ENCODE results near the gene KIAA1671.

Gene KIAA1671

GRCh38 chr22:24982301-24983056 lies 30.0 kb downstream of the KIAA1671 start:
- no peak for DNase-seq

DNA sequence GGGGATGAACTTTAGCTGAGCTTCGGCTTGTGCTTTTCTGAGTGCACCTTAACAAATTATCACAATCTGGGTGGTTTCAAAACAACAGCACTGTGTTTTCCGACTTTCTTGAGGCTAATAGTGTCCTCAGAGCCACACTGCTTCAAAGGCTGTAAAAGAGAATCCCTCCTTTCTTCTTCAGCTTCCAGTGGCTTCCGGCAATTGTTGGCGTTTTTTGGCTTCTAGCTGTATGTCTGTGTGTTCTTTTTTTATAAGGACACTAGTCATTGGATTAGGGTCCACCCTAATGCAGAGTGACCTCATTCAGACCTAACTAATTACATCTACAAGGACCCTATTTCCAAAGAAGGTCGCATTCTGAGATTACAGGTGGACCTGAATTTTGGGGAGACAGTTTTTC lies 30.6 kb downstream of the KIAA1671 start:
- DNase-seq: no peak

DNA sequence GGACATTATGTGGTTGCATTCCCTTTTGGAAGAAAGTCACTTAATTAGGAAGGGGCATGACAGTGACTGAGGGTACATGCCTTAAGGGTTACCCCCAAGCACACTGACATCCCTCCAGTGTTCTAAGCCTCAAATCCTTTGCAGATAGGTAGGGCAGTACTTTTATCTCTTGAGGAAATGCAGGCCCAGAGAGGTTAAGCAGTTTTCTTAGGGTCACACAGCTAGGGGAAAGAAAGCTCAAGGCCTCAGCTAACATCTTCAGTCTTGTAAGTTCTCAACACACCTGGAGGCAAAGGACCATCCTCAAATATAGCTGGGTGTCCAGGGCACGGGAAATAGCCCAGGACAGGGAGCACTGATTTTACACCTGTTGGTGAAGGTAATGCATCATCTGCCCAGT lies 31.6 kb downstream of the KIAA1671 start:
- no peak for DNase-seq

GRCh38 chr22:24985826-24986214 lies 33.3 kb downstream of the KIAA1671 start:
- DNase-seq: peak; percentile 79

- peak; percentile 50 for DNase-seq
Measured at GRCh38 chr22:24986816-24987215, 34.3 kb downstream of the KIAA1671 start.

- no peak for DNase-seq
Measured at GRCh38 chr22:24989135-24989534, 36.6 kb downstream of the KIAA1671 start.

GRCh38 chr22:24989541-24989951 lies 37.0 kb downstream of the KIAA1671 start:
- DNase-seq: no peak

DNA sequence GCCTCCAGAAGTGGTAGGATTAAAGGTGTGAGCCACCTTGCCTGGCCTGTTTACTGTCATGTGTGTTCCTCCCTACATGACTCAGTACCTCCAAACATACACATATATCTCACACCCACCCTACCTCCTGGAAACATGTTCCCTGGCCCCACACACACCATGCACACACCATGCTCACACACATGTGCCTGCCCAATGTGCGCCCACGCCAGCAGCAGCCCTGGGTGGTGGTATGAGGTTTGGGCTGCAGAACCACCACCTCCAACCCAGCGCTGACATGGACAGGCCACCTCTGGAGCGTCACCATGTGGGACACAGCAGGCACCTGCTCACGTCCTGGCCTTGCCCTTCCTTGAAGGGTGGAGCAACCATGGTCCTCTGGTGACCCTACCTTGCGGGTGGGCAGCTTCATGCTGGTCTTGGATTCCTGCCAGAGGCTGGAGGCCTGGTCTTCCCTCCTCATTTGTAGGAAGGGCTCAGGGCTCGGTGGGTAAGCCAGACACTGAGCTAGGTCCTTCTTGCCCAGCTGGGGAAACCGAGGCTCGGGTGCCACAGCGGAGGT lies 37.9 kb downstream of the KIAA1671 start:
- peak; percentile 35 for DNase-seq

DNA sequence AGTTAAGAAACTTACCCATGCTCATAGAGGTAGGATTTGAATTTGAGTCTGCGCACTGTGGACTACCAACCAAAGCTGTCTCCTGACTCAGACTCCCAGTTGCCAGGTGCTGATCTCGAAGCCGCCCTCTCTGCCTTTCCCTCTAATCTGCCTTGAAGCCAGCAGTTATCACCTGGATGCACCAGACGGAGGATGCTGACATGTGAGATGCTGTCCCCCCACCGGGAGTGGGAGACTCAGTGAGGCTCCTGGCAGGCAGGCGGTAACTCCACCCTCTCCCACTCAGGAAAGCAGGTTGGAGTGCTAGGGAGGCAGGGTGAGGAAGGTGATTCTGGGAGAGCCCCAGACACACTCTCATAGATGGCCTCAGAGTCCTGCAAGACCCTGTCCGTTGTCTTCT lies 40.4 kb downstream of the KIAA1671 start:
- DNase-seq: peak; percentile 47

DNA sequence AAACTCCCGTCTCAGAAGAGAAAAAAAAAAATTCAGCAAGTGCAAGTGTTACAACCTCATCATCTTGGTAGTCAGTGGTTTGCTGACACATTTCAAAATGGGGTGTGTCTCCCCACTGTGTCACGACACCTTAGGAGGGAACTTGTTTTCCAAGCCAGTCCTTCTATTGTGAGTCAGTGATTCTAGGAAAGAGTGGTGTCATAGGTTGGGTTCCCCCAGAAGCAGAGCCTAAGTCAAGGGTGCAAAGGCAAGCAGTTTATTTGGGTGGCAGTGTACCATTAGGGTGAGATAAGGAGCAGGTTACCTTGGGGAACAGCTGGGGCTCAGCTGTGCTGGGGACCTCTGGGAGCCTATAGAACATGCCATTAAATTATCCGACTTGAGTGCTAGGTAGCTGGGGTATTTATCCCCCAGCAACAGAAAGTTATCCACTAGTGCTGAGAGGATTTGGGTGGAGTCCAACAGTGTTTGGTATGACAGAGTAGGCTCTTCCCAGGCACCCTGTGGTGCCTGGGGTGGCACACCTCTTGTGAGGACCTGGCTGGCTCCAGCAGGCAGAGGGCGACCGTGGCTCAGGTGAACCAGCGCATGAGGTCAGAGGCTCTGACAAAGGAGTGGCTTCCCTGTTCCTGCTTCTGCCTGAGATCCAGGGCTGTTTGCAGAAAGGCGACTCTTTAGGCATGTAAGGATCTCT lies 41.7 kb downstream of the KIAA1671 start:
- DNase-seq: peak; percentile 80

- DNase-seq: no peak
Measured at GRCh38 chr22:24995649-24996180, 43.2 kb downstream of the KIAA1671 start.

- peak; percentile 100 for DNase-seq
Measured at GRCh38 chr22:24996420-24996952, 44.0 kb downstream of the KIAA1671 start.

GRCh38 chr22:24997023-24997422 lies 44.5 kb downstream of the KIAA1671 start:
- DNase-seq: no peak

DNA sequence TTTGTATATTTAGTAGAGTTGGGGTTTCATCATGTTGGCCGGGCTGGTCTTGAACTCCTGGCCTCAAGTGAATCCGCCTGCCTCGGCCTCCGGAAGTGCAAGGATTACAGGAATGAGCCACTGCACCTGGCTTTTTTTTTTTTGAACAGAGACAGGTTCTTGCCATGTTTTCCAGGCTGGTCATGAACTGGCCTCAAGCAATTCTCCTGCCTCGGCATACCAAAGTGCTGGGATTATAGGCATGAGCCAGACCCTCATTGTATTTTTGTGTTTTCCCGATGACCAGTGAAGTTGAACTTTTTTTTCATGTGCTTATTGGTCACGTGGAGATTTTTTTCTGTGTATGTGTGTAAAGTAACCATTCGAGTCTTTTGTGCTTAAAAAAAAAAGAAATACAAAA lies 48.2 kb downstream of the KIAA1671 start:
- no peak for DNase-seq

DNA sequence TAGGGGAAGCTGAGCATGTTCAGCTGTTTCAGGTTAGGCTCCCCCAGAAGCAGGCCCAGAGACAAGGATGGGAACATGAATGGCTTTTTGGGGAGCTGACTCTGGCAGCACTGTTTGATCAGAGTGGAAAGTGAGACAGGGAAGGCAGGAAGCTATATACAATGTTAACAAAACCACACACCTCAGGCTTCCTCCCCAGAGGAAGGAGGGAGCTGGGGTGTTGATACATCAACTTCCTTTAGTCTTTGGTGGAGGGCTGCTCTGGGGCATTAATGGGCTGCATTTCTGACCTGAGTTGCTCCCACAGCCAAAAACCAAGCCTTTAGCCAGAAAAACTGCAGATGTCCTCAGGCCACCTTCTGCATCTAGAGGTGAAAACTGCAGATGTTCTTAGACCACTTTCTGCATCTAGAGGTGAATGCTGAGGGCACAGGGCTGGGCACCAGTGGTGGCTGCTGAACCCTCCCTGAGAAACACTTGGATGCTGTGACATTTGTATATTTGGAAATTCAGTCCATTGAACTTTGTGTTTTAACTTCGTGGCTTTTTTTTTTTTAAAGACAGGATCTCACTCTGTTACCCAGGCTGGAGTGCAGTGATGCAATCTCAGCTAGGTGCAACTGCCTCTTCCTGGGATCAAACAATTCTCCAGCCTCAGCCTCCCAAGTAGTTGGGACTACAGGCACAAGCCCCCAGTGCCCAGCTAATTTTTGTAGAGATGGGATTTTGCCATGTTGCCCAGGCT lies 49.9 kb downstream of the KIAA1671 start:
- no peak for DNase-seq

DNA sequence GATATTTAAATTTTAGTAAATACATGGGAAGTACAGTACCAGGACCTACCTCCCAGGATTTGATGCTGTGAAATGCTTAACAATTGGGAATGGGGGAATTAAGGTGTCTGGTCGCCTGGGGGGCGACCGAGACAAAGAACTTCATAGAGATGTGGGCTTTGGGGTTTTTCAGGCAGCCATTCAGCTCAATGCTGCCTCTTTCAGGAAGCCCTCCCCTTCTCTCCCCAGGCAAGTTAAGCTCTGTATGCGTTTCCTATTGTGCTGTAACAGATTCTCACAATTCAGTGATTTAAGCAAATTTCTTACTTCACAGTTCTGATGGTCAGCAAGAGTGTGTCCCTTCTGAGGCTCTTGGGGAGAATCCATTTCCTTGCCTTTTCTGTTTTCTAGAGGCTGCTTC lies 53.8 kb downstream of the KIAA1671 start:
- DNase-seq: no peak

GRCh38 chr22:25007444-25008106 lies 55.1 kb downstream of the KIAA1671 start:
- DNase-seq: no peak

DNA sequence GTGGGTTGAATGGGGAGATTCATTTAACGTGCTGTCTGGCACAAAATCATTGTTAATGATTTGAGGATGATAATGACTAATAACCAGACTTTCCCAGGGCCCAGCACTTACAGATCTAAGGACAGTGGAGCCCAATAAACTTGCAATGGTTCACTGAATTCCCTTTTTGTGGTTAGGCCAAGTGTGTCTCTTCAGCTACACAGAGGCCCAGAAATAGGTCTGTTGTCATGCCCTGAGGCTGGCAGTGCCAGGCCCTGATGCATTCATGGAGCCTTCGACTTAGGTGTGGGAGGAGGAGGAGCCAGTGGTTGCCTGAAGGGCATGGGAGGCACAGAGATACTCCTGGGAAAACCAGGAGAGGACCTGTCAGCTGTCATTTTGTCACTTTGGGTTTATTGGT lies 56.1 kb downstream of the KIAA1671 start:
- peak; percentile 88 for DNase-seq

DNA sequence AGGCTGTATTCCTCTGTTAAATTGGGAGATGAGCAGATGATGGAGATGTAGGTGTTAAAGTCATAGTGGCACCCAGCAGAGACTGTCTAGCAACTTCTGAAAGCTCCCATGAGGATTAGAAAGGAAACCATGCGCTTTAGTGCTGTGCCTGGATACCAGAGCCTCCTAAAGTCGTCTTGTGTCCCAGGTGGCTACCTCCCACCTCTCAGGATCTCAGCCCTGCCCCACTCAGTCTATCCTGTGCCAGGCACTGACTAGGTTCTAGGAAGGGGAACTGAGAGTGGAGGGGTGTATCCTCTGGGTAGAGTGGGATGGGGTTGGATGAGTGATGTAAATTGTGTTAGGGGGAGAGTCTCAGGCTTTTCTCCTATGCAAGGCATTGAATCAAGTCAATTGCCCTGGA lies 60.2 kb downstream of the KIAA1671 start:
- DNase-seq: no peak

DNA sequence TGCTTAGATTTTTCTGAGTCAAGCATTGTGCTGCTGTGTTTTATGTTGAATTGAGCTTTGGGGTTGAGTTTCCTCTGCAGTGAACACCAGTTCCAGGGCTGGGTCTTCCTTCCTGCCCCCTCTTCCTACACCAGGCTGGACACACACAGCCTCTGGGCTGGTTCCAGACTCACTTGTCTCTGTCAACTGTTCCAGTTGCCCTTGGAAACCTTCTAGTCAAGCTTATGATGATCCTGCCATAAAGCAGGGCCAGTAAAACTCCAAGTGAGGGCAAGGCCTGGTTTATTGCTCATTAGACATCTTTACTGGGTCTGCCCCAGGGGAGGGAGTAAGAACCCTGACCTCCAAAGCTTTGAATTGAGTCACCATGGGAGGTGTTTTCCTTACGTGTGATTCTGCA lies 61.1 kb downstream of the KIAA1671 start:
- DNase-seq: peak; percentile 89

GRCh38 chr22:25014896-25015755 lies 62.6 kb downstream of the KIAA1671 start:
- DNase-seq: no peak
